Uterus (tissue), 4 donors: Measurements from ENCODE around the gene CCDC179. TPM values are rescaled to one million over a fixed set of nuclear protein-coding genes. Genes with fewer than 3 reads are reported as not detected.

ENCODE experiments used
- DNase-seq, 2 donors: peaks; one replicate each; pipeline ENCODE4 v3.0.0-alpha.2; 2019 to 2020
- H3K27ac ChIP-seq, 2 donors: fragments of 200-600 bp; sonication (generic); 1 replicate in 1 of 2; 2 replicates in 1 of 2; pipeline ENCODE4 v1.5.1; 2016 to 2018
- H3K27me3 ChIP-seq, 2 donors: fragments of 200-600 bp; sonication (generic); one replicate each; pipeline ENCODE4 v1.5.1; 2018 to 2019; ENCODE audit warnings: control low read depth in 1 of 2
- H3K36me3 ChIP-seq, 2 donors: fragments of 200-600 bp; sonication (generic); one replicate each; pipeline ENCODE4 v1.5.1; 2019; ENCODE audit warnings: control low read depth in 1 of 2
- H3K4me1 ChIP-seq, 2 donors: fragments of 200-600 bp; sonication (generic); one replicate each; pipeline ENCODE4 v1.5.1; 2018 to 2019; ENCODE audit warnings: control low read depth in 1 of 2
- H3K4me3 ChIP-seq, 2 donors: fragments of 200-600 bp; sonication (generic); 1 replicate in 1 of 2; 2 replicates in 1 of 2; pipeline ENCODE4 v1.5.1; 2018 to 2019; ENCODE audit warnings: mild to moderate bottlenecking in 1 of 2
- H3K9me3 ChIP-seq, 2 donors: fragments of 200-600 bp; sonication (generic); one replicate each; pipeline ENCODE4 v1.5.1; 2019; ENCODE audit warnings: control low read depth in 1 of 2
- POLR2A ChIP-seq, 2 donors: fragments of 450-650 bp; IDR thresholded peaks; one replicate each; pipeline ENCODE4 v1.6.1; 2016; ENCODE audit warnings: antibody characterized with exemption in 2 of 2, mild to moderate bottlenecking in 1 of 2, moderate library complexity in 1 of 2
- intact Hi-C: fragments of 100-400 bp; cut with DNase I; formaldehyde crosslinking; loops from one replicate; pipeline ENCODE4 v1.15.1; 2023; ENCODE audit warnings: low total_unique reads
- total RNA-seq, 4 donors: library from RNA; depleted of rRNA in 3 of 4; stranded (reverse); fragments of >200 nt in 3 of 4; gene quantifications; one replicate each; pipeline versions ENCODE4 v1.1.0 to v1.2.4, GENCODE V29; 2014 to 2023
- TF ChIP-seq, protein P1 (sequence below), 4 experiments: fragments of 200-600 bp in 2 of 4; fragments of 450-650 bp in 2 of 4; sonication (generic) in 2 of 4; IDR thresholded peaks; one replicate each; pipeline ENCODE4 v1.5.1; 2016 to 2019; ENCODE audit warnings: antibody characterized with exemption in 4 of 4, mild to moderate bottlenecking in 2 of 4, moderate library complexity in 1 of 4
- donor health status: DM: yes; HTN: yes; CAD: no.

Gene CCDC179
- total RNA-seq, 4 donors from 2014 or later: not detected

DNA sequence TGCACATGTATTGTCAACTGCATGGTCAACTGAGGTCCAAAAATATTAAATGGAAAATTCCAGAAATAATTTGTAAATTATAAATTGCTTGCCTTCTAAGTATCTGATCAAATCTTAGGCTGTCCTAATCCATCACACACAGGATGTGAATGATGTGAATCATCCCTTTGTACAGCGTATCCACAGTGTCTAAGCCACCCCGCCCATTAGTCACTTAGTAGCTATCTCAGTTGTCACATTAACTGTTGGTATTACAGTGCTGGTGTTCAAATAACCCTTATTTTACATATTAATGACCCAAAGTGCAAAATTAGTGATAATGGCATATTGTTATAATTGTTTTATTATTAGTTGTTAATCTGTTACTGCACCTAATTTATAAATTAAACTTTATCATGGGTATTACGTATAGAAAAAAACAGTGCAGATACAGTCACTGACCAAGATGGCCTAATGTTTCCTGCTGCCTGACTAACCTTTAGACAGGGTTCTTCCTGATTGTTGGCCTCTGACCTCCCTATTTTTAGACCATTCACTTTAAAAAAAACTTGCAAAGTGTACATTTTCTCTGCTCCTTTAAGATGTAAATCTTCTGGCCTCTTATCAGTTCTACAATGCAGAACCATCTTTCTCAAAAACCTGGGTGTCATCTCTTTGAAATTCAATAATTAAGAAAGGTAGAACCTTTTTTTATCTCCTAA is 27.8 kb downstream of the CCDC179 start:
- Histone ChIP-seq H3K9me3 (no peaks in the 10 kb centered on the region), H3K36me3 (no peaks in the 10 kb centered on the region), H3K27ac (no peak overlapping the region), H3K4me1 (no peaks in the 10 kb centered on the region), H3K4me3 (no peak overlapping the region), H3K27me3 (no peaks in the 10 kb centered on the region)
- intact Hi-C loops: loop anchor here (10.0 kb wide), 1 partner anchor 208 kb away; the partner anchor contains the start of gene FANCF
- no peak for DNase-seq
- TF ChIP-seq, protein P1, sequence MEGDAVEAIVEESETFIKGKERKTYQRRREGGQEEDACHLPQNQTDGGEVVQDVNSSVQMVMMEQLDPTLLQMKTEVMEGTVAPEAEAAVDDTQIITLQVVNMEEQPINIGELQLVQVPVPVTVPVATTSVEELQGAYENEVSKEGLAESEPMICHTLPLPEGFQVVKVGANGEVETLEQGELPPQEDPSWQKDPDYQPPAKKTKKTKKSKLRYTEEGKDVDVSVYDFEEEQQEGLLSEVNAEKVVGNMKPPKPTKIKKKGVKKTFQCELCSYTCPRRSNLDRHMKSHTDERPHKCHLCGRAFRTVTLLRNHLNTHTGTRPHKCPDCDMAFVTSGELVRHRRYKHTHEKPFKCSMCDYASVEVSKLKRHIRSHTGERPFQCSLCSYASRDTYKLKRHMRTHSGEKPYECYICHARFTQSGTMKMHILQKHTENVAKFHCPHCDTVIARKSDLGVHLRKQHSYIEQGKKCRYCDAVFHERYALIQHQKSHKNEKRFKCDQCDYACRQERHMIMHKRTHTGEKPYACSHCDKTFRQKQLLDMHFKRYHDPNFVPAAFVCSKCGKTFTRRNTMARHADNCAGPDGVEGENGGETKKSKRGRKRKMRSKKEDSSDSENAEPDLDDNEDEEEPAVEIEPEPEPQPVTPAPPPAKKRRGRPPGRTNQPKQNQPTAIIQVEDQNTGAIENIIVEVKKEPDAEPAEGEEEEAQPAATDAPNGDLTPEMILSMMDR (IDR thresholded peaks at IDR 0.05): no peak
- no peak for TF ChIP-seq POLR2A (IDR thresholded peaks at IDR 0.05)

DNA sequence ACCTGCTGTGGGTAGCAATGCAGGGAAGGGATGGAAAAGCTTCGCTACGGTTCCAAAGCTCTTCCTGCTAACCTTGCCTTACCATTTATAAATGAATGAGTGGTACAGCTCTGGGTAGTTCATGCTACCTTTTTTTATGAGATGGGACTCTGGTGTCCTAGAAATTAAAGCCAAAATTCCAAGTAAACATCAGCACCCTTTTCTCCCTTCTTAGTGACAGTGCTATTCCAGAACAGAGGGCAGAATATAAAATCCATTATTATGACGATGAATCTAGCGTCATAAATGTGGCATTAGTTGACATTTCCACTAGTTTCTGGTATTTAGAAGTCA is 30.2 kb downstream of the CCDC179 start:
- intact Hi-C loops: loop anchor here (10.0 kb wide), 1 partner anchor 205 kb away; the partner anchor contains the start of gene FANCF
- DNase-seq: no peak
- H3K27ac ChIP-seq: no peak overlapping the region
- peak overlapping the region; percentile 78 to 92 for H3K4me3 ChIP-seq
- H3K36me3 ChIP-seq: no peaks in the 10 kb centered on the region
- H3K27me3 ChIP-seq: no peaks in the 10 kb centered on the region
- no peaks in the 10 kb centered on the region for H3K9me3 ChIP-seq
- TF ChIP-seq, protein P1 (IDR thresholded peaks at IDR 0.05): no peak
- no peak for TF ChIP-seq POLR2A (IDR thresholded peaks at IDR 0.05)
- H3K4me1 ChIP-seq: no peaks in the 10 kb centered on the region

DNA sequence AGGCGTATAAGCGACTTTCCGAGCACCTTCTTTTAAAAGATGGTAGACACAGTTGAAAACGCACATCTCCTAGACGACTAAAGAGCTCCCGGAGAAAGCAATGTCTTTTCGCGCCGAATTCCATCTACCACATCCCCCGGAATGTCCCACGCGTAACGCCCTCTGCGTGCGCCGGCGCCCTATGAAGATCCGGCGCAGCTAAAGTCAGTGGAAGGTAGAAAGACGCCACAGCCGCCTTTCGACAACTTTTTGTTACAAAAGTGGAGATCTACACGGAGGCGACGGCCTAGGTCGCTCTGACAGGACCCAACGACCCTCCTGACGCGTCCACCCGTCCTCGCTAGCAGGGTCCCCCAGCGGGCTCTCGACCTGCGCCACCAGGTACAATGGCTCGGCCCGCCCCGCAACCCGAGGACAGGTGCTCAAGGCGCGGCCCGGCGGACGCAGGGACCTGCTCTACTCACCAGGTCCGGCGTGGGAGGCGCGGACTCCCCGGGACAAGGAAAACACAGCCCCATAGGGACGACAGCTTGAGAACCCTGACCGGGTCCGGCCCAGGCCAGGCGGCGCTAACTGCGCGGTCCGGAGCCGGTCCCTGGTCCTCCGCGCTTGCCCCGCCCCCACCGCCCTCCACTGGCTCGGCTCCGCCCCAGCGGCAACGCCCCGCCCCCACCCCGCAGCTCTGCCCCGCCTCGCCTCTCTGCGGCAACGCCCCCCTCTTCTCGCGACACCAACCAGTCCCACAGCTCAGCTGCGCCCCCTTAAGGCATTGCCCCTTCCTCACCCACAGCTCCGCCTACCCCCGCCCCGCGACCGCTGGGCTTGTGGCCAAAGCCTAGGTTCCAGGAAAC is 30.8 kb downstream of the CCDC179 start, which contains the start of gene SVIP:
Gene SVIP, minus strand, starts transcription at position 571 of the 851 bp plus-strand sequence. Its CDS starts 53 bp downstream, at position 518.
- peak within 1 kb of the TSS; percentile 79 to 89 for H3K27ac ChIP-seq
- no peaks in the 10 kb centered on the region for H3K36me3 ChIP-seq
- intact Hi-C loops: loop anchor here (10.0 kb wide), 1 partner anchor 205 kb away; the partner anchor contains the start of gene FANCF
- H3K27me3 ChIP-seq: no peaks in the 10 kb centered on the region
- peak within 1 kb of the TSS; percentile 78 to 92 for H3K4me3 ChIP-seq
- peak; percentile 53 to 79 for TF ChIP-seq POLR2A (IDR thresholded peaks at IDR 0.05)
- TF ChIP-seq, protein P1 (IDR thresholded peaks at IDR 0.05): peak; percentile 54 to 69 (median 62)
- no peaks in the 10 kb centered on the region for H3K9me3 ChIP-seq
- peak; percentile 92 to 94 for DNase-seq
- no peaks in the 10 kb centered on the region for H3K4me1 ChIP-seq

DNA sequence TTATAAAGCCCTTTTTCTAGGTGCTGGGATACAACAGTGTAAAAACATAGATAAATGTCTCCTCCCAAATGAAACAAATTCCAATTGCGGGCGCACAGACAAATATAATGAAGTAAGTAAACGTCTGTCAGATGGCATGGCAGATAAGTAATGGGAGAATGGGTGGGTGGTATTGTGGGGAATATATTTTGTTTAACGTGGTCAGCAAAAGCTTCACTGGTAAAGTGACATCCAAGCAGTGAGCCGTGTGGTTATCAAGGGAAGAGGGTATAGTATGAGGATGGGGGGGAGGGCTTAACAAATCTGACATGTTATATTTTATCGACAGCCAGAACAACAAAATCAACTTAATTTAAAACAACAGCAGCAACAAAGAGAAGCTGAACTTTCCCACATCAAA is 31.9 kb downstream of the CCDC179 start:
- Histone ChIP-seq H3K27me3 (no peaks in the 10 kb centered on the region), H3K9me3 (no peaks in the 10 kb centered on the region), H3K36me3 (no peaks in the 10 kb centered on the region), H3K27ac (no peak overlapping the region), H3K4me3 (peak overlapping the region in 1 of 2 donors; percentile 92), H3K4me1 (no peaks in the 10 kb centered on the region)
- DNase-seq: no peak
- intact Hi-C loops: no loop called here
- TF ChIP-seq, protein P1 (IDR thresholded peaks at IDR 0.05): no peak
- TF ChIP-seq POLR2A (IDR thresholded peaks at IDR 0.05): no peak

DNA sequence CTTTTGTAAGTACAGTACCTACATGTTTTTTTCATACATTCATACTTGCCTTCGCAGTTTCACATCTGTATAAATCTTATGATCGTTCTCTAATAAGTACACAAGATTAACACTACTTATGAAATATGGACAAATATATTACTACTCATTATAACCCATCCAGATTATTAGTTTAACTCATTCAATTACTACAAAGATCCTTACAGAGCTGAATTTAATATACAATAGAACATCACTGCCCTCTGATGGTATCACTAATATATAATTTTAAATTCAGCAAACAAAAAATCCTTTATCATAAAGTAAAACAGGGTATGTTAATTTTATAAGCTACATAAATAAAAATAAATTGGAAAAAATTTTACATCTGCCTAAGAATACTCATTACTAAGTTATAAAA is 38.1 kb downstream of the CCDC179 start:
- DNase-seq: no peak
- TF ChIP-seq, protein P1 (IDR thresholded peaks at IDR 0.05): no peak
- Histone ChIP-seq H3K4me3 (no peak overlapping the region), H3K9me3 (no peaks in the 10 kb centered on the region), H3K4me1 (no peaks in the 10 kb centered on the region), H3K36me3 (no peaks in the 10 kb centered on the region), H3K27me3 (no peaks in the 10 kb centered on the region), H3K27ac (no peak overlapping the region)
- intact Hi-C loops: no loop called here
